ENCODE results near the gene RASA2. TPM values are rescaled to one million over a fixed set of nuclear protein-coding genes. Genes with fewer than 3 reads are reported as not detected.

The RASA2 gene
- total RNA-seq, 4 donors from 2014 or later = 12.0 to 45.5 (median 23.3) TPM

GRCh38 chr3:141452773-141453172 lies 34.1 kb upstream of the RASA2 start:
- Histone ChIP-seq H3K9me3 (no peaks in the 10 kb centered on the region), H3K4me1 (no peaks in the 10 kb centered on the region), H3K4me3 (replicated peaks in 1 of 3) (no peak overlapping the region), H3K36me3 (peaks cover 0 to under 1% of the 10 kb centered on the region in 2 donors), H3K27me3 (no peaks in the 10 kb centered on the region), H3K27ac (no peak overlapping the region)
- WGBS, 2 donors = 83 to 88% methylated on average over 1 of the region's 1 CpG
- TF ChIP-seq, protein P1, sequence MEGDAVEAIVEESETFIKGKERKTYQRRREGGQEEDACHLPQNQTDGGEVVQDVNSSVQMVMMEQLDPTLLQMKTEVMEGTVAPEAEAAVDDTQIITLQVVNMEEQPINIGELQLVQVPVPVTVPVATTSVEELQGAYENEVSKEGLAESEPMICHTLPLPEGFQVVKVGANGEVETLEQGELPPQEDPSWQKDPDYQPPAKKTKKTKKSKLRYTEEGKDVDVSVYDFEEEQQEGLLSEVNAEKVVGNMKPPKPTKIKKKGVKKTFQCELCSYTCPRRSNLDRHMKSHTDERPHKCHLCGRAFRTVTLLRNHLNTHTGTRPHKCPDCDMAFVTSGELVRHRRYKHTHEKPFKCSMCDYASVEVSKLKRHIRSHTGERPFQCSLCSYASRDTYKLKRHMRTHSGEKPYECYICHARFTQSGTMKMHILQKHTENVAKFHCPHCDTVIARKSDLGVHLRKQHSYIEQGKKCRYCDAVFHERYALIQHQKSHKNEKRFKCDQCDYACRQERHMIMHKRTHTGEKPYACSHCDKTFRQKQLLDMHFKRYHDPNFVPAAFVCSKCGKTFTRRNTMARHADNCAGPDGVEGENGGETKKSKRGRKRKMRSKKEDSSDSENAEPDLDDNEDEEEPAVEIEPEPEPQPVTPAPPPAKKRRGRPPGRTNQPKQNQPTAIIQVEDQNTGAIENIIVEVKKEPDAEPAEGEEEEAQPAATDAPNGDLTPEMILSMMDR (IDR thresholded peaks at IDR 0.05) = no peak
- TF ChIP-seq POLR2A (IDR thresholded peaks at IDR 0.05) = no peak
- intact Hi-C loops (cut with DNase I) = no loop called here
- no peak for DNase-seq

DNA sequence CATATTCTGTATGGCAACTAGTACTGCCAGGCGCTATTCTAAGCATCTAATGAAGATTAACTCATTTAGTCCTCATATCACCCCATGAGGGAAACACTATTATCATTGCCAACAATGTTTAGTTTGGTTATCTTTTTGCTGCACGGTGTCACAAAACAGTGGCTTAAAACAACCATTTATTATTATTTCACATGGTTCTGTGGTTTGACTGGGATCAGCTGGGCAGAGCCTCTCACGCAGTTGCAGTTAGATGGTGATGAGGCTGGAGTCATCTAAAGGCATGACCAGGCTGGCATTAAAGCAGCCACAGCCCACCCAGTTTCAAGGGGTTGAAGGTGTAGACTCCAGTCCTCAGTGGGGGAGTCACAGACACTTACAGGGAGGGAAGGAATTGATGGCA lies 32.8 kb upstream of the RASA2 start:
- Histone ChIP-seq H3K9me3 (no peaks in the 10 kb centered on the region), H3K4me1 (no peaks in the 10 kb centered on the region), H3K4me3 (replicated peaks in 1 of 3) (no peak overlapping the region), H3K27ac (no peak overlapping the region), H3K36me3 (no peaks in the 10 kb centered on the region), H3K27me3 (no peaks in the 10 kb centered on the region)
- no peak for DNase-seq
- WGBS, 2 donors = 83 to 86% methylated on average over 3 of the region's 3 CpGs
- intact Hi-C loops (cut with DNase I) = loop anchor here (2.0 kb wide), 1 partner anchor 89 kb away; no protein-coding TSS in a partner anchor
- no peak for TF ChIP-seq POLR2A (IDR thresholded peaks at IDR 0.05)
- TF ChIP-seq, protein P1 (IDR thresholded peaks at IDR 0.05) = no peak

GRCh38 chr3:141454906-141455602 lies 31.8 kb upstream of the RASA2 start:
- intact Hi-C loops (cut with DNase I) = loop anchor here (2.0 to 5.0 kb wide), 2 partner anchors 90 to 143 kb away; no protein-coding TSS in a partner anchor
- WGBS, 2 donors = 61 to 67% methylated on average over 19 to 20 of the region's 20 CpGs
- H3K9me3 ChIP-seq = no peaks in the 10 kb centered on the region

GRCh38 chr3:141455603-141456300 lies 31.1 kb upstream of the RASA2 start:
- no peaks in the 10 kb centered on the region for H3K4me1 ChIP-seq
- no peaks in the 10 kb centered on the region for H3K36me3 ChIP-seq
- DNase-seq = no peak
- H3K9me3 ChIP-seq = no peaks in the 10 kb centered on the region
- no peak for TF ChIP-seq POLR2A (IDR thresholded peaks at IDR 0.05)
- TF ChIP-seq, protein P1 (IDR thresholded peaks at IDR 0.05) = no peak
- no peak overlapping the region for H3K4me3 ChIP-seq (replicated peaks in 1 of 3)
- no peaks in the 10 kb centered on the region for H3K27me3 ChIP-seq
- 76 to 77% methylated on average over 18 of the region's 18 CpGs for WGBS, 2 donors
- intact Hi-C loops (cut with DNase I) = loop anchor here (2.0 to 5.0 kb wide), 2 partner anchors 91 to 143 kb away; no protein-coding TSS in a partner anchor
- H3K27ac ChIP-seq = no peak overlapping the region

More at GRCh38 chr3:141454906-141455602, 31.8 kb upstream of the RASA2 start:
- Histone ChIP-seq H3K27me3 (no peaks in the 10 kb centered on the region), H3K36me3 (no peaks in the 10 kb centered on the region), H3K4me1 (no peaks in the 10 kb centered on the region), H3K4me3 (replicated peaks in 1 of 3) (no peak overlapping the region), H3K27ac (no peak overlapping the region)
- TF ChIP-seq POLR2A (IDR thresholded peaks at IDR 0.05) = no peak
- TF ChIP-seq, protein P1 (IDR thresholded peaks at IDR 0.05) = peak; percentile 11 to 83 (median 68)
- DNase-seq = peak in 1 of 2 donors; percentile 10

DNA sequence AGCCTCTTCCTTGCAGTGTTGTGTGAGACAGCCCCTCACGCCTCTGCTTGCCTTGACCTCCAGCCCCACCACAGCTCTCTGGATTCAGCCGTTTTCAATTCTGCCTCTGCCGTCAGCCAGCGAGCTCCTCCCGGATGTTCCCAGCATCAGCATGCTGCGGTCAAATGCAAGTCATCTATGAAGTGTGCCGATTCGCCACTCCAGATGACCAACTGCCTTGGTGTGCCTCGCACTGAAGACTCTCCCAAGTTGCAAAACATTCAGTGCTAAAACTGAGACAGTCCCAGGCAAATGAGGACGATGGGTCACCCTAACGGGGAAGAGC lies 30.6 kb upstream of the RASA2 start:
- H3K4me3 ChIP-seq (replicated peaks in 1 of 3) = no peak overlapping the region
- no peaks in the 10 kb centered on the region for H3K9me3 ChIP-seq
- H3K36me3 ChIP-seq = no peaks in the 10 kb centered on the region
- no peaks in the 10 kb centered on the region for H3K27me3 ChIP-seq
- DNase-seq = no peak
- no peaks in the 10 kb centered on the region for H3K4me1 ChIP-seq
- no peak overlapping the region for H3K27ac ChIP-seq
- intact Hi-C loops (cut with DNase I) = loop anchor here (5.0 kb wide), 1 partner anchor 144 kb away; no protein-coding TSS in a partner anchor
- TF ChIP-seq POLR2A (IDR thresholded peaks at IDR 0.05) = no peak
- TF ChIP-seq, protein P1 (IDR thresholded peaks at IDR 0.05) = no peak
- 90 to 93% methylated on average over 11 of the region's 11 CpGs for WGBS, 2 donors
